ENCODE results near the gene IL2RA. TPM values are rescaled to one million over a fixed set of nuclear protein-coding genes. Genes with fewer than 3 reads are reported as not detected.
"Not testable (repeated sequence)": the region's sequence is repeated elsewhere in the genome, so short reads cannot be mapped to it uniquely, and the experiment has no call there.

IL2RA gene
- total RNA-seq, 2 donors from 2014 or later = 1,064 to 1,187 TPM

GRCh38 chr10:5968037-5968680, 94.0 kb downstream of the IL2RA start:
- DNase-seq (ENCODE audit: low spot score) = no peak

DNA sequence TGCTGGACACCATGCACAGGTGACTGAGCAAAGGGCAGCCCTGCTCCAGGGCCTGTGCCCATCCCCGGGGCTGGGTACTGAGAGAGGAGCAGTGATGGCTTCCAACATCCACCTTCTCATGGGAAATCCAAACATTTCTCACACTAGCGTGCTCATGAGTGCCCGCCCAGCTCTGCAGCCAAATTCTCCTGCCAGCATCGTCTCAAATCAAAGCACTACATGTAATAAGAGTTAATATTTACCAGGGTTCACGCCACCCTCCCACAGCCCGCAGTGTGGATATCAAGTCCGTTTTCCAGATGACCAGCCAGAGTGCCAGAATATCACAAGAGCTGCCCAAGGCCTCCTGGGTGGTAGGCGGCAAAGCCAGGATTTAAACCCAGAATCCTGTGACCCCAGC, 96.9 kb downstream of the IL2RA start:
- Mint-ChIP-seq H3K27ac (no peak overlapping the region), H3K27me3 (no peaks in the 10 kb centered on the region), H3K36me3 (peaks cover 6% of the 10 kb centered on the region), H3K4me1 (ENCODE audit: low read depth in 2 of 2) (peaks cover 7 to 22% of the 10 kb centered on the region in 2 donors), H3K9me3 (no peaks in the 10 kb centered on the region), H3K4me3 (no peak overlapping the region)
- DNase-seq (ENCODE audit: low spot score) (peak; percentile 31), ATAC-seq (no peak)

More at GRCh38 chr10:5968037-5968680, 94.0 kb downstream of the IL2RA start:
- Mint-ChIP-seq H3K9me3 (no peaks in the 10 kb centered on the region), H3K27me3 (no peaks in the 10 kb centered on the region), H3K4me3 (no peak overlapping the region), H3K27ac (no peak overlapping the region), H3K4me1 (ENCODE audit: low read depth in 2 of 2) (peaks cover 30 to 42% of the 10 kb centered on the region in 2 donors), H3K36me3 (peaks cover 10% of the 10 kb centered on the region)
- ATAC-seq = no peak

DNA sequence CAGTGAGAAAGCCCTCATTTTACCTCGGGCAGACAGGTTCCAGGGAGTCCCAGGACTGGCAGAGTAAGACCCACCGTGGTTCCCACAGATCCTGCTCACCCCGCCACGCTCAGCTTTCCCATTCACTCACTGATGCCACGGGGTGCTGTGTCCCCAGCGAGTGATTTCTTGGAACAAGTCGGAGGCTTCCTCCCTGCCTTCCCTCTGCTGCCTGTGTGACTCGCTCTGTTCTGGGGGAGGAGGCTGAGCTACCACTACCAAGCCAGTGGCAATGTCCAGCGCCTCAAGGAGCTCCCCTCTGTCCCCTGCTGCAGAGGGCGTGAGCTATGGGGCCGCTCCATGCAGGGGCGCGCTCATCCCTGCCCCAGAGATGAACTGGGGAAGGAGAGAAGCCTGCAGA, 97.4 kb downstream of the IL2RA start:
- ATAC-seq (no peak), DNase-seq (ENCODE audit: low spot score) (peak; percentile 56)
- Mint-ChIP-seq H3K4me1 (ENCODE audit: low read depth in 2 of 2) (peaks cover 1 to 17% of the 10 kb centered on the region in 2 donors), H3K9me3 (no peaks in the 10 kb centered on the region), H3K27ac (no peak overlapping the region), H3K27me3 (no peaks in the 10 kb centered on the region), H3K36me3 (peaks cover 1% of the 10 kb centered on the region), H3K4me3 (no peak overlapping the region)

DNA sequence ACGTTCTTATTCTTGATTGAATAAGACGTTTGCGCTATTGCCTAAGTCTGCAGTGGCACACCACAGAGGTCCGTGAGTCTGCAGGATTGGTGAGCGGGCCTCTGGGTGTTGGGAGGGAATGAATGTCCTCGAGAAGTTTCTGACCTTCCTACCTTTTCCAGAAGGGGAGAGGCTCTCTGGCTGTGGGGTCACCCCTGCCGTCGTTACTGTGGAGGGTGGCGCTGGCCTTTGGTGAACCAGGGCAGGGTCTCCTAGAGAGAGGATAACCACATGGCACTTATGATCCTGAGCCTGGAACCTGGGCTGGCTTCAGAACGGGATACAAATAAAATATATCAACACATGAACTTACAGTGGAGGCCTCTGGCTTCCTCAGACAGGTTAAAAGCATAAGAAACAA, 98.6 kb downstream of the IL2RA start:
- ATAC-seq (no peak), DNase-seq (ENCODE audit: low spot score) (peak; percentile 13)
- no peak overlapping the region for H3K27ac Mint-ChIP-seq
- H3K4me3 Mint-ChIP-seq = no peak overlapping the region
- H3K9me3 Mint-ChIP-seq = no peaks in the 10 kb centered on the region
- no peaks in the 10 kb centered on the region for H3K27me3 Mint-ChIP-seq
- H3K4me1 Mint-ChIP-seq (ENCODE audit: low read depth in 2 of 2) = peaks cover 0 to 18% of the 10 kb centered on the region in 2 donors
- H3K36me3 Mint-ChIP-seq = no peaks in the 10 kb centered on the region

- Mint-ChIP-seq H3K27ac (no peak overlapping the region), H3K27me3 (no peaks in the 10 kb centered on the region), H3K4me1 (ENCODE audit: low read depth in 2 of 2) (peaks cover 0 to 15% of the 10 kb centered on the region in 2 donors), H3K4me3 (no peak overlapping the region), H3K36me3 (no peaks in the 10 kb centered on the region), H3K9me3 (no peaks in the 10 kb centered on the region)
- DNase-seq (ENCODE audit: low spot score) (peak; percentile 44), ATAC-seq (no peak)
Measured at GRCh38 chr10:5963071-5963470, 99.1 kb downstream of the IL2RA start.

DNA sequence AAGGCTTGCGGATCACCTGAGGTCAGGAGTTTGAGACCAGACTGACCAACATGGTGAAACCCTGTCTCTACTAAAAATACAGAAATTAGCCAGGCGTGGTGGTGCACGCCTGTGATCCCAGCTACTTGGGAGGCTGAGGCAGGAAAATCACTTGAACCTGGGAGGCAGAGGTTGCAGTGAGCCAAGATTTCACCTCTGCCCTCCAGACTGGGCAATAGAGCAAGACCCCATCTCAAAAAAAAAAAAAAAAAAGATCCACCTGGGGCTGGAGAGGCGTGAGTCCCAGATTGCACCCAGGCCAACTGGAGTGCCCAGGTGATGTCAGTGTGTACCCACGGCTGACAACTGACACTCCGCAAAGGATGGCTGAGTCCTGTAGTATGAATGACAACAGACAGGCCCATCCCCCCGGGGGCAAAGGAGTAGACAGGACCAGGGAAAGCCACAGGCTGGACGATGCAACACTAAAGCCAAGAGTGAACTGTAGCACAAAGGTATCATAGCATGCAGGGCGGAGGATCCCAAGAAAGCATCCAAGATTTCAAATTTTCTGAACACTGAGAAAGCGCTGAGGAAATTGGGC, 99.7 kb downstream of the IL2RA start:
- H3K27me3 Mint-ChIP-seq; H3K27ac Mint-ChIP-seq; H3K4me1 Mint-ChIP-seq (ENCODE audit: low read depth in 2 of 2); H3K4me3 Mint-ChIP-seq; H3K9me3 Mint-ChIP-seq; H3K36me3 Mint-ChIP-seq; DNase-seq (ENCODE audit: low spot score): not testable (repeated sequence)
- ATAC-seq = peak in 1 of 2 donors; percentile 31

GRCh38 chr10:5961405-5962100, 100.6 kb downstream of the IL2RA start:
- Mint-ChIP-seq H3K36me3 (no peaks in the 10 kb centered on the region), H3K27ac (no peak overlapping the region)
- ATAC-seq = no peak

GRCh38 chr10:5960973-5961275, 101.2 kb downstream of the IL2RA start:
- not testable (repeated sequence) for H3K4me1 Mint-ChIP-seq (ENCODE audit: low read depth in 2 of 2); H3K36me3 Mint-ChIP-seq; H3K27me3 Mint-ChIP-seq; H3K4me3 Mint-ChIP-seq; H3K9me3 Mint-ChIP-seq; ATAC-seq; DNase-seq (ENCODE audit: low spot score); H3K27ac Mint-ChIP-seq

More at GRCh38 chr10:5961405-5962100, 100.6 kb downstream of the IL2RA start:
- no peak overlapping the region for H3K4me3 Mint-ChIP-seq
- H3K27me3 Mint-ChIP-seq = no peaks in the 10 kb centered on the region
- peaks cover 0 to 8% of the 10 kb centered on the region in 2 donors for H3K4me1 Mint-ChIP-seq (ENCODE audit: low read depth in 2 of 2)
- H3K9me3 Mint-ChIP-seq = no peaks in the 10 kb centered on the region
- DNase-seq (ENCODE audit: low spot score) = peak; percentile 41

Other genes starting within 250 kb of the IL2RA start
- gene GDI2, start 248.9 kb downstream of the IL2RA start, total RNA-seq = 100 to 1,000 TPM; 214 to 225 TPM
- gene ANKRD16, start 172.5 kb downstream of the IL2RA start, total RNA-seq = 1 to 10 TPM; 4.1 to 7.6 TPM
- gene FBH1, start 172.1 kb downstream of the IL2RA start, total RNA-seq = 10 to 100 TPM; 65.3 to 99.9 TPM
- 100 to 1,000 TPM in 1 of 2 donors, 10 to 100 TPM in 1; 56.7 to 125 TPM for gene IL15RA, start 84.8 kb downstream of the IL2RA start, total RNA-seq
- gene RBM17, start 26.7 kb upstream of the IL2RA start, total RNA-seq = 100 to 1,000 TPM; 195 to 294 TPM
- 100 to 1,000 TPM; 190 to 256 TPM for gene PFKFB3, start 140.6 kb upstream of the IL2RA start, total RNA-seq

Data from natural killer cell treated with Interleukin-12 subunit alpha and Interleukin-12 subunit beta and Interleukin-15 and Interleukin-18, amount 100 ng/mL, for 72 hours (primary cell).